Measurements from ENCODE around the gene ASCC3.

ASCC3 gene

GRCh38 chr6:100568255-100568654, 312.9 kb downstream of the ASCC3 start:
- H3K27me3 ChIP-seq (ENCODE audit: insufficient read depth, low read length, poor library complexity): no peaks in the 10 kb centered on the region
- H3K4me1 ChIP-seq (ENCODE audit: insufficient read depth, low read length): no peaks in the 10 kb centered on the region
- H3K4me3 ChIP-seq (ENCODE audit: low read depth in 1 of 2, low read length in 2 of 2): no peak overlapping the region
- no peaks in the 10 kb centered on the region for H4K20me1 ChIP-seq (ENCODE audit: insufficient read depth, low read length)
- ATAC-seq (ENCODE audit: insufficient read depth, low read depth) (peak; percentile 33; the same call in 1 of the 3 replicates), DNase-seq (peak; percentile 23)
- H3K9me3 ChIP-seq (ENCODE audit: insufficient read depth, low read length, severe bottlenecking): peaks cover 13% of the 10 kb centered on the region
- H3K9ac ChIP-seq (ENCODE audit: low read depth, low read length): no peak overlapping the region
- no peak overlapping the region for H2AFZ ChIP-seq (ENCODE audit: low read depth, low read length)
- no peaks in the 10 kb centered on the region for H3K79me2 ChIP-seq (ENCODE audit: insufficient read depth, low read length)
- H3K36me3 ChIP-seq (ENCODE audit: insufficient read depth, low read length): peaks cover 37% of the 10 kb centered on the region
- H3K4me2 ChIP-seq (ENCODE audit: insufficient read depth, low read length): no peak overlapping the region
- TF ChIP-seq CTCF (IDR thresholded peaks at IDR 0.05; ENCODE audit: borderline replicate concordance, extremely low read depth, low read length, poor library complexity, severe bottlenecking) (no peak), EZH2 (IDR thresholded peaks at IDR 0.05; ENCODE audit: borderline replicate concordance, low read depth, low read length, severe bottlenecking) (no peak)
- no peak overlapping the region for H3K27ac ChIP-seq (ENCODE audit: low read length)

- H3K9me3 ChIP-seq (ENCODE audit: insufficient read depth, low read length, severe bottlenecking): peaks cover 10% of the 10 kb centered on the region
- DNase-seq (no peak), ATAC-seq (ENCODE audit: insufficient read depth, low read depth) (no peak)
- no peak overlapping the region for H3K4me2 ChIP-seq (ENCODE audit: insufficient read depth, low read length)
- H3K9ac ChIP-seq (ENCODE audit: low read depth, low read length): no peak overlapping the region
- H4K20me1 ChIP-seq (ENCODE audit: insufficient read depth, low read length): no peaks in the 10 kb centered on the region
- H3K27me3 ChIP-seq (ENCODE audit: insufficient read depth, low read length, poor library complexity): no peaks in the 10 kb centered on the region
- H3K36me3 ChIP-seq (ENCODE audit: insufficient read depth, low read length): peaks cover 25% of the 10 kb centered on the region
- H3K79me2 ChIP-seq (ENCODE audit: insufficient read depth, low read length): no peaks in the 10 kb centered on the region
- H3K4me1 ChIP-seq (ENCODE audit: insufficient read depth, low read length): no peaks in the 10 kb centered on the region
- no peak overlapping the region for H3K27ac ChIP-seq (ENCODE audit: low read length)
- no peak overlapping the region for H3K4me3 ChIP-seq (ENCODE audit: low read depth in 1 of 2, low read length in 2 of 2)
- TF ChIP-seq EZH2 (IDR thresholded peaks at IDR 0.05; ENCODE audit: borderline replicate concordance, low read depth, low read length, severe bottlenecking): no peak
- TF ChIP-seq CTCF (IDR thresholded peaks at IDR 0.05; ENCODE audit: borderline replicate concordance, extremely low read depth, low read length, poor library complexity, severe bottlenecking): no peak
- H2AFZ ChIP-seq (ENCODE audit: low read depth, low read length): no peak overlapping the region
Observed at GRCh38 chr6:100566563-100566962, 314.6 kb downstream of the ASCC3 start.

DNA sequence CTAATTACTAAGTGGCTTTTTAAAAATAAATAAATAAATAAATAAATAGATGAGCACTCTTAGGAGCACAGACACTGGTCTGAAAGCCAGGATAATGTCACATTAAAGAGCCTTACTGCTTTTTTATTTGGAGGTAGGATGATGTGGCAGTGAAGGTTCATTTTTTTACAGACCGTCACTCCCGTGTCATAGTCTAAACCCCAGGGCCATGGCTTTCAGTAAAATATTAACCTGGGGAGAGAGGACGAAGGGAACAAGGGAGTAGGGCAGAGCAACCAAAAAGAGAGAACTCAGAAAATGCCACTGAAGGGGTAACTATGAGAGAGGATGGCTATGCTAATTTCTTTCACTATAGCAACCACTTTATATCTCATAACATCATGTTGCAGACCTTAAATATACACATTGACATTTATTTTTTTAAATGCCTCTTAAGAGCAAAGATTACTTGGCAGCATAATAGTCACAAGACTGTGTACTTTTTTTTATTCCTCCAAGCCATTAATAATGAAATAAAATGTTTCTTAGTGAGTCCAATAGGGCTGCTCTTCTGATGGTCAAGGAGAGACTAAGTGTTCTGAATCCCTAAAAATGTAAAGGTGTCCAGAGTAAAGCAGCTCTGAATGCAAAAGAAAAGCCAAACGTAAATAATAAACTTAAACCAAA, 315.6 kb downstream of the ASCC3 start:
- H3K4me1 ChIP-seq (ENCODE audit: insufficient read depth, low read length): no peaks in the 10 kb centered on the region
- peaks cover 15% of the 10 kb centered on the region for H3K36me3 ChIP-seq (ENCODE audit: insufficient read depth, low read length)
- no peak overlapping the region for H3K4me2 ChIP-seq (ENCODE audit: insufficient read depth, low read length)
- peaks cover 9% of the 10 kb centered on the region for H3K9me3 ChIP-seq (ENCODE audit: insufficient read depth, low read length, severe bottlenecking)
- no peaks in the 10 kb centered on the region for H4K20me1 ChIP-seq (ENCODE audit: insufficient read depth, low read length)
- H3K79me2 ChIP-seq (ENCODE audit: insufficient read depth, low read length): no peaks in the 10 kb centered on the region
- no peak overlapping the region for H2AFZ ChIP-seq (ENCODE audit: low read depth, low read length)
- H3K4me3 ChIP-seq (ENCODE audit: low read depth in 1 of 2, low read length in 2 of 2): no peak overlapping the region
- DNase-seq (no peak), ATAC-seq (ENCODE audit: insufficient read depth, low read depth) (no peak)
- H3K27ac ChIP-seq (ENCODE audit: low read length): no peak overlapping the region
- H3K27me3 ChIP-seq (ENCODE audit: insufficient read depth, low read length, poor library complexity): no peaks in the 10 kb centered on the region
- TF ChIP-seq CTCF (IDR thresholded peaks at IDR 0.05; ENCODE audit: borderline replicate concordance, extremely low read depth, low read length, poor library complexity, severe bottlenecking) (no peak), EZH2 (IDR thresholded peaks at IDR 0.05; ENCODE audit: borderline replicate concordance, low read depth, low read length, severe bottlenecking) (no peak)
- no peak overlapping the region for H3K9ac ChIP-seq (ENCODE audit: low read depth, low read length)
